Heart left ventricle (tissue), 16 donors: ENCODE results near the gene SNIP1. TPM values are rescaled to one million over a fixed set of nuclear protein-coding genes. Genes with fewer than 3 reads are reported as not detected.
"Not testable (repeated sequence)": the region's sequence is repeated elsewhere in the genome, so short reads cannot be mapped to it uniquely, and the experiment has no call there.

ENCODE experiments used
- ATAC-seq, 4 donors: fragments of 200-7000 bp; cut with Tn5 transposase; one replicate each; pipeline ENCODE4 v1.9.1; 2020 to 2022; ENCODE audit warnings: moderate library complexity in 4 of 4, mild to moderate bottlenecking in 3 of 4, moderate number of reproducible peaks in 1 of 4
- DNase-seq, 5 donors: peaks; one replicate each; pipeline ENCODE4 v3.0.0-alpha.2; 2020
- H3K27ac ChIP-seq, 12 donors: fragments of 200-600 bp; sonication (generic) in 4 of 12; one replicate each; pipeline versions ENCODE4 v1.5.0 to v1.8.0; 2016 to 2022; ENCODE audit warnings: mild to moderate bottlenecking in 2 of 12
- H3K27me3 ChIP-seq, 9 donors: fragments of 200-600 bp; sonication (generic) in 2 of 9; one replicate each; pipeline versions ENCODE4 v1.5.1 to v1.8.0; 2016 to 2022; ENCODE audit warnings: mild to moderate bottlenecking in 3 of 9
- H3K36me3 ChIP-seq, 9 donors: fragments of 200-600 bp; sonication (generic) in 2 of 9; one replicate each; pipeline versions ENCODE4 v1.5.0 to v1.8.0; 2018 to 2022; ENCODE audit warnings: mild to moderate bottlenecking in 2 of 9
- H3K4me1 ChIP-seq, 12 donors: fragments of 200-600 bp; sonication (generic) in 4 of 12; one replicate each; pipeline versions ENCODE4 v1.5.0 to v1.8.0; 2016 to 2022; ENCODE audit warnings: mild to moderate bottlenecking in 3 of 12
- H3K4me3 ChIP-seq, 12 donors: fragments of 200-600 bp; sonication (generic) in 4 of 12; one replicate each; pipeline versions ENCODE4 v1.5.0 to v1.8.0; 2017 to 2022; ENCODE audit warnings: mild to moderate bottlenecking in 9 of 12, moderate library complexity in 4 of 12
- H3K9me3 ChIP-seq, 12 donors: fragments of 200-600 bp; sonication (generic) in 4 of 12; one replicate each; pipeline versions ENCODE4 v1.5.0 to v1.8.0; 2016 to 2022; ENCODE audit warnings: mild to moderate bottlenecking in 1 of 12
- POLR2A ChIP-seq, 2 donors: fragments of 450-650 bp; IDR thresholded peaks; one replicate each; pipeline ENCODE4 v1.6.1; 2017; ENCODE audit warnings: antibody characterized with exemption in 2 of 2, mild to moderate bottlenecking in 2 of 2, moderate library complexity in 2 of 2
- WGBS, 4 donors: extraction: QIAGEN DNeasy Blood & Tissue Kit in 2 of 4; methylation state at CpG; one replicate each; pipeline versions ENCODE4 v1.1.5 to v1.1.7; 2013 to 2018; 5-methylcytosine and 5-hydroxymethylcytosine counted together
- intact Hi-C, 10 donors: fragments of 100-400 bp; cut with DNase I; formaldehyde crosslinking; loops; one replicate each; pipeline versions ENCODE4 v1.11.1 to v1.14.2; 2022
- polyA plus RNA-seq, 2 donors: library from polyadenylated mRNA; stranded (reverse); fragments of 200-250 nt; gene quantifications; one replicate each; pipeline ENCODE4 v1.2.3, GENCODE V29; 2013
- total RNA-seq, 9 donors: library from RNA; depleted of rRNA in 2 of 9; stranded (reverse); fragments of >200 nt in 2 of 9; fragmentation: NEBNext Ultra II Directional in 3 of 9; extraction: Animal tissue kit (Norgen Biotek cat#: 25700) in 3 of 9; gene quantifications; one replicate each; pipeline versions ENCODE4 v1.1.0 to v1.2.4, GENCODE V29; 2016 to 2023
- TF ChIP-seq, protein P1 (sequence below), 12 donors: fragments of 200-600 bp; sonication (generic) in 4 of 12; IDR thresholded peaks; one replicate each; pipeline versions ENCODE4 v1.5.0 to v1.8.0; 2018 to 2022; ENCODE audit warnings: antibody characterized with exemption in 12 of 12, mild to moderate bottlenecking in 5 of 12
- donor health status: ischemic (EF 13 %, LVEDD 7.1; RV severe dilation, severe dysfunction).
- donor health status: healthy with polysubstance abuse.
- donor health status: DM: no; HTN: yes; CAD: no.
- donor health status: DM: no; HTN: no; CAD: no.
- donor health status: ischemic (EF 25% LVEDD 6.9; RV normal size, moderate dysfunction).
- donor health status: ischemic (EF 25% LVEDD 5.7; RV mildly dilated, moderate dysfunction).
- donor health status: healthy.
- donor health status: DM: yes; HTN: yes; CAD: no.
- donor health status: ischemic (EF 35%, LVEDD 5.7; RV mildly dilated, moderate dysfunction).
- donor health status: nonischemic (EF 11% LVEDD 7.7; RV severe dilation, severe dysfunction).
- donor health status: DM: yes; HTN: yes; CAD: no.
- donor health status: PGD.
- donor health status: ischemic (EF 29% LVEDD 5.4; RV normal size, mild dysfunction).
- donor health status: nonischemic (EF 23%, LVEDD 6.1; RV moderate dilation, normal function).

The SNIP1 gene
- total and polyA plus RNA-seq, 11 donors = 3.0 to 11.2 (median 8.1) TPM

DNA sequence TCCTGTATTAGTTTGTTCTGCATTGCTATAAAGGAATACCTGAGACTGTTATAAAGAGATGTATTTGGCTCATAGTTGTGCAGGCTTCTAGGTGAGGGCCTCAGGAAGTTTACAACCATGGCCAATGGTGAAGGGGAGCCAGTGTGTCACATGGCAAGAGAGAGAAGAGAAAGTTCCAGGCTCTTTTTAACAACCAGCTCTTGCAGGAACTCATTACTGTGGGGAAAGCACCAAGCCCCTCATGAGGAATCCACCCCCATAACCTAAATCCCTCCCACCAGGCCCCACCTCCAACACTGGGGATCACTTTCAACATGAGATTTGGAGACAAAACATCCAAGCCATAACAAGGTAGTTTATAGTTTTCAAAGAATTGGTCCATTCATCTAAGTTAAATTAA is 34.5 kb downstream of the SNIP1 start:
- Histone ChIP-seq H3K4me1 (peaks cover 0 to 8% (median 4%) of the 10 kb centered on the region in 12 donors), H3K4me3 (no peak overlapping the region), H3K9me3 (no peaks in the 10 kb centered on the region), H3K27me3 (no peaks in the 10 kb centered on the region), H3K27ac (no peak overlapping the region), H3K36me3 (no peaks in the 10 kb centered on the region)
- intact Hi-C loops = loop anchor here in 1 of 10 donors (5.0 kb wide), 1 partner anchor 33 kb away; the partner anchor contains the start of gene SNIP1
- ATAC-seq (no peak), DNase-seq (no peak)
- TF ChIP-seq POLR2A (IDR thresholded peaks at IDR 0.05) = no peak
- TF ChIP-seq, protein P1, sequence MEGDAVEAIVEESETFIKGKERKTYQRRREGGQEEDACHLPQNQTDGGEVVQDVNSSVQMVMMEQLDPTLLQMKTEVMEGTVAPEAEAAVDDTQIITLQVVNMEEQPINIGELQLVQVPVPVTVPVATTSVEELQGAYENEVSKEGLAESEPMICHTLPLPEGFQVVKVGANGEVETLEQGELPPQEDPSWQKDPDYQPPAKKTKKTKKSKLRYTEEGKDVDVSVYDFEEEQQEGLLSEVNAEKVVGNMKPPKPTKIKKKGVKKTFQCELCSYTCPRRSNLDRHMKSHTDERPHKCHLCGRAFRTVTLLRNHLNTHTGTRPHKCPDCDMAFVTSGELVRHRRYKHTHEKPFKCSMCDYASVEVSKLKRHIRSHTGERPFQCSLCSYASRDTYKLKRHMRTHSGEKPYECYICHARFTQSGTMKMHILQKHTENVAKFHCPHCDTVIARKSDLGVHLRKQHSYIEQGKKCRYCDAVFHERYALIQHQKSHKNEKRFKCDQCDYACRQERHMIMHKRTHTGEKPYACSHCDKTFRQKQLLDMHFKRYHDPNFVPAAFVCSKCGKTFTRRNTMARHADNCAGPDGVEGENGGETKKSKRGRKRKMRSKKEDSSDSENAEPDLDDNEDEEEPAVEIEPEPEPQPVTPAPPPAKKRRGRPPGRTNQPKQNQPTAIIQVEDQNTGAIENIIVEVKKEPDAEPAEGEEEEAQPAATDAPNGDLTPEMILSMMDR (IDR thresholded peaks at IDR 0.05) = no peak

DNA sequence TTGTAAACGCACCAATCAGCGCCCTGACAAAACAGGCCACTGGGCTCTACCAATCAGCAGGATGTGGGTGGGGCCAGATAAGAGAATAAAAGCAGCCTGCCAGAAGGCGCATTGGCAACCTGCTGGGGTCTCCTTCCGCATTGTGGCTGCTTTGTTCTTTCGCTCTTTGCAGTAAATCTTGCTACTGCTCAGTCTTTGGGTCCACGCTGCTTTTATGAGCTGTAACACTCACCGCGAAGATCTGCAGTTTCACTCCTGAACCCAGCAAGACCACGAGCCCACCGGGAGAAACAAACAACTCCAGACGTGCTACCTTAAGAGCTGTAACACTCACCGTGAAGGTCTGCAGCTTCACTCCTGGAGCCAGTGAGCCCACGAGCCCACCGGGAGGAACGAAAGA is 35.2 kb downstream of the SNIP1 start:
- intact Hi-C loops = loop anchor here in 1 of 10 donors (5.0 kb wide), 1 partner anchor 33 kb away; the partner anchor contains the start of gene SNIP1
- H3K27ac ChIP-seq, ATAC-seq, DNase-seq, H3K27me3 ChIP-seq, H3K4me3 ChIP-seq, H3K36me3 ChIP-seq, H3K9me3 ChIP-seq, H3K4me1 ChIP-seq: not testable (repeated sequence)
- WGBS, 4 donors = 77 to 90% (median 82%) methylated on average over 9 to 15 of the region's 15 CpGs

DNA sequence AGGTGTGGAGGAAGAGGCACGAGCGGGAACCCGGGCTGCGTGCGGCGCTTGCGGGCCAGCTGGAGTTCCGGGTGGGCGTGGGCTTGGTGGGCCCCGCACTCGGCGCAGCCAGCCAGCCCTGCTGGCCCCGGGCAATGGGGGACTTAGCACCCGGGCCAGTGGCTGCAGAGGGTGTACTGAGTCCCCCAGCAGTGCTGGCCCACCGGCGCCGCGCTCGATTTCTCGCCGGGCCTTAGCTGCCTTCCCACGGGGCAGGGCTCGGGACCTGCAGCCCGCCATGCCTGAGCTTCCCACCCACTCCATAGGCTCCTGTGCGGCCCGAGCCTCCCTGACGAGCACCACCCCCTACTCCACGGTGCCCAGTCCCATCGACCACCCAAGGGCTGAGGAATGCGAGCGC is 35.9 kb downstream of the SNIP1 start:
- H3K27me3 ChIP-seq, H3K9me3 ChIP-seq, H3K36me3 ChIP-seq, H3K4me3 ChIP-seq, DNase-seq, H3K27ac ChIP-seq, ATAC-seq: not testable (repeated sequence)
- 94 to 98% (median 96%) methylated on average over 10 to 29 of the region's 31 CpGs for WGBS, 4 donors
- intact Hi-C loops = loop anchor here in 1 of 10 donors (5.0 kb wide), 1 partner anchor 34 kb away; the partner anchor contains the start of gene SNIP1
- H3K4me1 ChIP-seq = peaks cover 0 to 15% (median 9%) of the 10 kb centered on the region in 12 donors

DNA sequence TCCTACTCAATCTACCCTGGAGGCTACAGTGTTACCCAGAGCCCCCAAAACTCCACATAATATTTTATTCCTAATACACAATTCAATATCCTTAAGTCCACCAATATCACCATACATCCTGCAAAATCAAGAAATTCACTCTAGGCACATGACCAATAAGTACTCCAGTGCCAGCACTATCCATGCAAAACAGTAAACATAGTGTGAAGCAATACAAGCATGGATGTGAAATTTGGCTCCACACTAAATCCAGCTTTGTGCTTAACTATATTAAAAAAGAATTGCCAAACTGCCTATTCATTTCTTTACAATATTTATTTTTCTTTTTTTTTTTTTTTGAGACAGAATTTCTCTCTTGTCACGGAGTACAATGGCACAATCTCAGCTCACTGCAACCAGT is 36.5 kb downstream of the SNIP1 start:
- H3K27ac ChIP-seq = no peak overlapping the region
- TF ChIP-seq POLR2A (IDR thresholded peaks at IDR 0.05) = no peak
- TF ChIP-seq, protein P1 (IDR thresholded peaks at IDR 0.05) = no peak
- no peak for DNase-seq
- peaks cover 0 to 7% (median 5%) of the 10 kb centered on the region in 9 donors for H3K36me3 ChIP-seq
- H3K9me3 ChIP-seq = no peaks in the 10 kb centered on the region
- 92 to 100% (median 97%) methylated on average over 1 of the region's 1 CpG for WGBS, 4 donors
- H3K27me3 ChIP-seq = no peaks in the 10 kb centered on the region
- no peak for ATAC-seq
- intact Hi-C loops = loop anchor here in 1 of 10 donors (5.0 kb wide), 1 partner anchor 35 kb away; the partner anchor contains the start of gene SNIP1
- H3K4me3 ChIP-seq = no peak overlapping the region
- H3K4me1 ChIP-seq = peaks cover 0 to 21% (median 16%) of the 10 kb centered on the region in 12 donors

DNA sequence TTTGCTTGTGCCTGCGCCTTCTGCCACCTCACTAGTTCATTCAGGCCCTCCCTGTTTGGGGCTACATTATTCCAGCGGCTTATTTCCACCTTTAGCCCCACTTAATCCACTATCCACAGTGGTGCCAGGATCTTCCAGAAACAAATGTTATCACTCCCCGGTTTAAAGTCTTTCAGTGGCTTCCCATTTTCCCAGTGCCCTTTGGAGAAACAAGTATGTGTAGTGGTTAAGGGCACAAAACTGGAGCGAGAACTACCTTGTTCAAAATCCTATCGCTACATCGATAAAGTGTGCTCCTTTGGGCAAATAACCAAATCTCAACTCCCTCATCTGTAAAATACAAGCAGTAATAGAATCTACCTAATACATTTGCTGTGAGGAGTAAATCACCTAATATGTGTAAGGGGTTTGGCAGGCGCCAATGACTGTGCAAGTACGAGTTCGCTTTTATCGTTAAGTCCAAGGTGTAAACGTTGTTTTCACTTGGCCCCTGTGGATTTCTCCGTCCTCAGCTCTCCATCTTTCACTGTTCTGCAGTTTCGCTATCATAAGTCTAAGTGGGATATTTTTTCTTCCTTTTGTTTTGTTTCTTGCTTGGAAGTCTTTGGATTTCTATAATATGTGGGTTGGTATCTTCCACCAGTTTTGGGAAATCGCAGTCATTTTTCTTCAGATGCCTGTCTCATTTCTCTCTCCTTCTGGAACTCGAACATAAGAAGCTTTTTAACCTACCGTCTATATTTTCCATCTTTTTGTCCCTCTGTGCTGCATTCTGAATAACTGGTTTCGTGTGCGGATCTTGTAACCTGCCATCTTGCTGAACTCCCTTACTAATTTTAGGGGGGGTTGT is 38.7 kb downstream of the SNIP1 start:
- no peak for TF ChIP-seq POLR2A (IDR thresholded peaks at IDR 0.05)
- TF ChIP-seq, protein P1 (IDR thresholded peaks at IDR 0.05) = no peak
- peak overlapping the region; percentile 77 to 100 (median 88) for H3K4me3 ChIP-seq
- DNase-seq = no peak
- 74 to 75% (median 75%) methylated on average over 18 of the region's 18 CpGs for WGBS, 4 donors
- H3K4me1 ChIP-seq = peaks cover 0 to 30% (median 20%) of the 10 kb centered on the region in 12 donors
- H3K9me3 ChIP-seq = no peaks in the 10 kb centered on the region
- H3K27ac ChIP-seq = peak overlapping the region; percentile 80 to 99 (median 95)
- intact Hi-C loops = loop anchor here in 2 of 10 donors (2.0 to 5.0 kb wide), 3 partner anchors 37 to 79 kb away; partner anchors contain the start of genes SNIP1 (in 2 of the 2) and GNL2 (in 1 of the 2)
- H3K36me3 ChIP-seq = peaks cover 0 to 29% (median 27%) of the 10 kb centered on the region in 9 donors
- no peak for ATAC-seq
- H3K27me3 ChIP-seq = no peaks in the 10 kb centered on the region
